HepG2 (cell line): Measurements from ENCODE around the gene GDPGP1. TPM values are rescaled to one million over a fixed set of nuclear protein-coding genes. Genes with fewer than 3 reads are reported as not detected.

Source experiments
- AHR ChIP-seq: IDR thresholded peaks from 2 replicates; pipeline ENCODE4 v1.6.1; 2018; ENCODE audit warnings: missing genetic modification reagents, missing compliant biosample characterization
- ATAD3A ChIP-seq: sonication (generic); formaldehyde crosslinking; IDR thresholded peaks from 2 replicates; pipeline ENCODE4 v1.4.0; 2020; ENCODE audit warnings: missing genetic modification reagents
- ERF ChIP-seq: IDR thresholded peaks from 2 replicates; pipeline ENCODE4 v1.6.1; 2018; ENCODE audit warnings: missing biosample characterization, missing genetic modification reagents
- GATAD1 ChIP-seq: IDR thresholded peaks from 2 replicates; pipeline ENCODE4 v1.6.1; 2016; ENCODE audit warnings: missing genetic modification reagents, missing compliant biosample characterization
- GATAD2A ChIP-seq: IDR thresholded peaks from 2 replicates; pipeline ENCODE4 v1.6.1; 2016
- MAX ChIP-seq: IDR thresholded peaks from 2 replicates; pipeline ENCODE4 v1.6.1; 2012; ENCODE audit warnings: inconsistent platforms
- MED1 ChIP-seq: sonication (generic); formaldehyde crosslinking; IDR thresholded peaks from 2 replicates; pipeline ENCODE4 v1.4.0; 2020; ENCODE audit warnings: missing genetic modification reagents
- MED13 ChIP-seq: sonication (generic); formaldehyde crosslinking; IDR thresholded peaks from 2 replicates; pipeline ENCODE4 v1.5.0; 2020; ENCODE audit warnings: missing genetic modification reagents
- NFYC ChIP-seq: IDR thresholded peaks from 2 replicates; pipeline ENCODE4 v1.6.1; 2016; ENCODE audit warnings: missing genetic modification reagents, missing compliant biosample characterization
- SMYD3 ChIP-seq: sonication (generic); formaldehyde crosslinking; IDR thresholded peaks from 2 replicates; pipeline ENCODE4 v1.8.1; 2023; ENCODE audit warnings: mild to moderate bottlenecking, missing genetic modification reagents
- WIZ ChIP-seq: sonication (generic); formaldehyde crosslinking; IDR thresholded peaks from 2 replicates; pipeline ENCODE4 v1.5.1; 2020; ENCODE audit warnings: mild to moderate bottlenecking, missing genetic modification reagents
- ZBED4 ChIP-seq: sonication (generic); formaldehyde crosslinking; IDR thresholded peaks from 2 replicates; pipeline ENCODE4 v1.4.0; 2020; ENCODE audit warnings: missing genetic modification reagents, borderline replicate concordance
- ZFX ChIP-seq: sonication (generic); formaldehyde crosslinking; IDR thresholded peaks from 2 replicates; pipeline ENCODE4 v1.4.0; 2020; ENCODE audit warnings: mild to moderate bottlenecking, low read depth, missing genetic modification reagents, moderate library complexity
- ZNF414 ChIP-seq: sonication (generic); formaldehyde crosslinking; IDR thresholded peaks from 2 replicates; pipeline ENCODE4 v1.5.0; 2020; ENCODE audit warnings: missing genetic modification reagents
- ZNF512B ChIP-seq: sonication (generic); formaldehyde crosslinking; IDR thresholded peaks from 2 replicates; pipeline ENCODE4 v1.5.1; 2020; ENCODE audit warnings: missing genetic modification reagents, mild to moderate bottlenecking, borderline replicate concordance
- ZNF550 ChIP-seq: sonication (generic); formaldehyde crosslinking; IDR thresholded peaks from 2 replicates; pipeline ENCODE4 v1.4.0; 2020; ENCODE audit warnings: mild to moderate bottlenecking, missing genetic modification reagents, borderline replicate concordance
- ZNF883 ChIP-seq: sonication (generic); formaldehyde crosslinking; IDR thresholded peaks from 2 replicates; pipeline ENCODE4 v1.5.1; 2020; ENCODE audit warnings: mild to moderate bottlenecking, missing genetic modification reagents; ENCODE audit errors: not compliant biosample characterization
- ZSCAN21 ChIP-seq: sonication (generic); formaldehyde crosslinking; IDR thresholded peaks from 2 replicates; pipeline ENCODE4 v1.8.0; 2022; ENCODE audit warnings: mild to moderate bottlenecking, missing genetic modification reagents, moderate library complexity, borderline replicate concordance
- ZXDC ChIP-seq: sonication (generic); formaldehyde crosslinking; IDR thresholded peaks from 2 replicates; pipeline ENCODE4 v1.5.0; 2020; ENCODE audit warnings: mild to moderate bottlenecking, missing genetic modification reagents
- polyA plus RNA-seq, 8 experiments: library from polyadenylated mRNA; depleted of rRNA in 3 of 8; stranded (reverse) in 7 of 8; unstranded in 1 of 8; fragments of >200 nt; fragmentation: Illumina TruSeq in 4 of 8; extraction: Trizol in 4 of 8; gene quantifications; 2 replicates each; pipeline versions ENCODE4 v1.2.1 to v1.2.3, GENCODE V29; 2011 to 2016; ENCODE audit warnings: low read depth in 4 of 8, missing spikeins in 1 of 8, mixed read lengths in 1 of 8; ENCODE audit not compliant: insufficient read depth in 1 of 8
- total RNA-seq, 5 experiments: library from RNA; depleted of rRNA; stranded (reverse); fragments of >200 nt; fragmentation: Illumina TruSeq; extraction: Trizol; gene quantifications; 2 replicates each; pipeline ENCODE4 v1.2.3, GENCODE V29; 2016; ENCODE audit warnings: low read depth in 1 of 5

GDPGP1 gene
- total and polyA plus RNA-seq, 2 of the 13 experiments (the other 11 are each of a cell fraction or from before 2014, with no cell fraction given), result 1.5 to 4.3 TPM

- TF ChIP-seq ZBED4 (CRISPR knock-in tag) (peak; percentile 42; the same call in 1 of the 2 replicates), ZFX (peak; percentile 87), GATAD1 (CRISPR knock-in tag) (no peak), ZNF883 (CRISPR knock-in tag) (no peak), GATAD2A (CRISPR knock-in tag) (peak; percentile 55; the same call in 1 of the 2 replicates), ZNF512B (no peak), ZXDC (0 out of 2 replicates have a peak, but pooled peaks have one; percentile 4), ATAD3A (no peak), WIZ (0 out of 2 replicates have a peak, but pooled peaks have one; percentile 27), MAX (peak; percentile 8; the same call in 1 of the 2 replicates), SMYD3 (CRISPR knock-in tag) (no peak), ZSCAN21 (CRISPR knock-in tag) (0 out of 2 replicates have a peak, but pooled peaks have one; percentile 55), AHR (CRISPR knock-in tag) (peak; percentile 38; the same call in 1 of the 2 replicates), MED1 (CRISPR knock-in tag) (peak; percentile 68), ERF (peak; percentile 57), ZNF414 (peak; percentile 84; the same call in 1 of the 2 replicates), NFYC (CRISPR knock-in tag) (0 out of 2 replicates have a peak, but pooled peaks have one; percentile 43), ZNF550 (CRISPR knock-in tag) (0 out of 2 replicates have a peak, but pooled peaks have one; percentile 47), MED13 (CRISPR knock-in tag) (no peak)
Measured at GRCh38 chr15:90191794-90192509, 42.1 kb upstream of the GDPGP1 start (continued).
